C4-2B (cell line): ENCODE data around the gene FADS2.

ENCODE experiments used
- CTCF ChIP-seq: fragments of 450-650 bp; conservative IDR thresholded peaks from 2 replicates; pipeline ENCODE4 v1.5.1; 2017; ENCODE audit warnings: mild to moderate bottlenecking
- ZFX ChIP-seq: fragments of 450-650 bp; IDR thresholded peaks from 2 replicates; pipeline ENCODE4 v1.6.1; 2017

- TF ChIP-seq CTCF = no peak
- TF ChIP-seq ZFX = no peak
Measured at GRCh38 chr11:61866231-61866957, 38.3 kb downstream of the FADS2 start.
